HK-2 (cell line): Measurements from ENCODE around the gene AKT2.

ENCODE experiments used
- DNase-seq: peaks from one replicate; pipeline ENCODE4 v3.0.0-alpha.2; 2018; ENCODE audit not compliant: unreplicated experiment

Gene AKT2

DNA sequence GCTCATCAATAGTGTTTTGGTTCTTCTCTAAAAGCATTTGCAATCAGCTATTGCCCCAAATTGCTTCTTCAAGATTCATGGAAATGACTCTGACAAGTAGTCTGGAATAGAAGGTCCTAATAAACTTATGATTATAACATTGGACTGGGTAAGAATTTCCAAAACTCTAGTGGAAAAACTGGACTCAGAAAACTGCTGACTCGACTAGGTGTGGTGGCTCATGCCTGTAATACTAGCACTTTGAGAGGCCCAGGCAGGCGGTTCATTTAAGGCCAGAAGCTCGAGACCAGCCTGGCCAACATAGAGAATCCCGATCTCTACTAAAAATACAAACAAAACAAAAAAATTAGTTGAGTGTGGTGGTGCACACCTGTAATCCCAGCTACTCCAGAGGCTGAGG is 15.5 kb upstream of the AKT2 start:
- no peak for DNase-seq

DNA sequence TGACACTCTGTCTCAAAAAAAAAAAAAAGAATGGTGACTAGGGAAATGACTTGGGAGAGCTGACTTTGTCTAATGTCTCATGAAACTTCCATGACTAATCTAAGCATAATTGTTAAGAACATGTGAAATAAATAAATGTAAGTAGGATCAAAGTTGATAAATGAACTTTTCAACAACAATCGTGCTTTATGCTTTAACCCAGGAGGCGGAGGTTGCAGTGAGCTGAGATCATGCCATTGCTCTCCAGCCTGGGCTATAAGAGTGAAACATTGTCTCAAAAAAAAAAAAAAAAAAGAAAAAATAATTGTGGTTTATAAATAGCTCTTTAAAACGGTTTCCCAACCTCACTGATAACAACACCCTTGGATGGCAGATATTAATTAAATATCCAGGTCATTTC is 12.9 kb upstream of the AKT2 start:
- DNase-seq: no peak

DNA sequence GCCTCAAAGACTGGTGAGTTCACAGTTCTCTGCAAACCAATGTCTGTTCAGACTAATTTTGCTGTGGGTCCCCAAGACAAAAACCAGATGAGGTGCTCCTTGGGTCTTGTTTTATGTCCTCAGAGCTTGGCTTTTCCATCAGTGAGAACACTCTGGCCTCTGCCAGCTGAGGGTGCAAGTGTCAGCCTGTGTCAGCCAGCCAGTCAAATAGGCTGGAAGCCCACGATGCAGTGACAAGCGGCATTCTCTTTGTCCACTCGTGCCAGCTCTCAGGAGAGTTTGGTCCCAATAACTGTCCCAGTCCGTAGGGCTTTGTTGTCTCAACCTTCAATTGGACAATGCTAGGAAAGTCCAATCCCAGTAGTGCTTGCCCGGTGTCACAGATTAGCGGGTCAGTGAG is 9.4 kb upstream of the AKT2 start:
- DNase-seq: no peak

DNA sequence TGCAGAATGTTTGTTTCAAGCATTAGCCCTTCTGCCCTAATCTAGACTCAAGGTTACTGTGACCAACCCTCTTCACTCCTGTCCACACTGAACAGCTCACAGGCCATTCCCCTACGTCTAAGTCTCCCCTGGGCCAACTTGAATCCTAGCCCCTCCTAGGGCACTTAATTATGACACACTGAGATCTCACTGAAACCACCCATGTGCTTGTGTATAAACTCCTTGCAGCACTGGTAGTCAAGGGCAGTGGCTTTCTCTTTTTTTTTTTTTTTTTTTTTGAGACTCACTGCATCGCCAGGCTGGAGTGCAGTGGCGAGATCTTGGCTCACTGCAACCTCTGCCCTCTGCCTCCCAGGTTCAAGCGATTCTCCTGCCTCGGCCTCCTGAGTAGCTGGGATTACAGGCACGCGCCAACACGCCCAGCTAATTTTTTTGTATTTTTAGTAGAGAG is 1.9 kb upstream of the AKT2 start:
- no peak for DNase-seq

DNA sequence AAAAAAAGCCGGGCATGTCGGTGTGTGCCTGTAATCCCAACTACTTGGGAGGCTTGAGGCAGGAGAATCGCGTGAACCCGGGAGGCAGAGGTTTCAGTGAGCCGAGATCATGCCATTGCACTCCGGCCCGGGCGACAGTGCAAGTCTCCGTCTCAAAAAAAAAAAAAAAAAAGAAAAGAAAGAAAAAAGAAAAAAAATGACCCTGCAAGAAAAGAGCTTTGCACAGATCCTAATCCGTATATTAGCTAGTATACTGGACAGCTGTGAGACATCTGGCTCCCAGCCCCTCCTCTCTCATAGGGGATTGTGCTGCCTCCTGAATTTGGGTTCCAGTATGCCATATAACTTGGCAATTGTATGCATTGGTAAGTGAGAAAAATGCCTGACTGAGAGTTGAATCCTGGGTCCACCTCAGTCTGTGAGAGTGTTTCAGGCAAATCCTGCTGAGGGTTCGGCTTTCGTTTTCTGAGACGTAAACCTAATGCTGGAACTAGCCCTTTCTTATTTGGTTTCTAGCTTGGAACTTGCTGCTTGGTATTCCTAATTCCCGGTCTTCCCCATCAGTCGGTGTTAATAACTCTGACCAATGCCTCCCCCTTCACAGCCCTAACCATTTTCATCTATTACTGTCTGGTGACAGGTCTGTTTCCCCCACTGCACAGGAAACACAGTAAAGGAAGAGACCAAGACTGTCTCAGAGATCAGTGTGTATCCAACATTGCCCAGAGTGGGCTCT is 1.3 kb upstream of the AKT2 start:
- DNase-seq: no peak

DNA sequence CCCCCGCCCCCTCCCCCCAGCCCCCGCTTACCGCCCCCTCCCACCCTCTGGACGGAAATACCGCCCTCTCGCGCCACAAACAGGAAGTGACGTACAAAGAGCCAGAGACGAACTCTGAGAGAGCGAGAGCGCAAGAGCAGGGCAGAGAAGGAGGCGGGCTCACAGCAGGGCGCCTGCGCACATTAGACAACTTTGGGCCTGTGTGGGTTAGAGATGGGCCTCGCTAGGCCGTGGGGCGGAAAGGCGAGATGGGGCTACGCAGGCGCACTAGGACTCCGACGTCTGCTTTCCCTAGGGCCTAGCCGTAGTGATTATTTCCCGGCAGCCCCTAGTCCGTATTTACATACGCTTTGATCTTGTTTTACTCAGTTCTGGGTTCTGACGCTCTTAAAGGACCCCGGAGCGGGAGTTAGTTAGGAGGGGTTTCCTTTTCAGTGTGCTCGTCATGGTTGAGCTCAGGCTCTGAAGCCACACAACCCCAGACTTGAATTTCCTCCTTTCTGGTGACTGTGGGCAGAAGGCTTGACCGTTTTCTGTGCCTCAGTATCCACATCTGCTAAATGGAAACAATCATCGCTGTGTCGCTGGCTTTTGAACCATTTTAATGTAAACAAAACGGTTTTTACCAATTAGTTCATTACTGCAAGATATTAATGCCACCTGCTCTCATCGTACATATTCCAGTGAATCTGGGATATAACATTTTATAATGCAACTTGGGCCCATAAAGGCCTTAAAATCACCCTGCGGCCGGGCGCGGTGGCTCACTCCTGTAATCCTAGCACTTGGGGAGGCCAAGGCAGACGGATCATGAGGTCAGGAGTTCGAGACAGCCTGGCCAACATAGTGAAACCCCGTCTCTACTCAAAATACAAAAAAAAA is 449 bp upstream of the AKT2 start:
- peak; percentile 98 for DNase-seq

DNA sequence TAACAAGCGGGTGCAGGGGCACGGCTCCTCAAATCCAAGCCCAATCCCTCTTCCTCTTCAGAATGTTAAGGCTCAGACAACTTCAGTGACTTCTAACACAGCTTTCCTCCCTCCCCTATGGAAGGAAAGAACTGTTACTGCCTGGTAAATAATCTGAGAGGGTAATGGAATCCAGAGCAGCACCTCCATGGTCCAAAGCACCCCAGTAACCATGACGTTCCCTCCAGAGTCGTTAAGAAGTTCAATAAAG is 969 bp downstream of the AKT2 start:
- DNase-seq: no peak

DNA sequence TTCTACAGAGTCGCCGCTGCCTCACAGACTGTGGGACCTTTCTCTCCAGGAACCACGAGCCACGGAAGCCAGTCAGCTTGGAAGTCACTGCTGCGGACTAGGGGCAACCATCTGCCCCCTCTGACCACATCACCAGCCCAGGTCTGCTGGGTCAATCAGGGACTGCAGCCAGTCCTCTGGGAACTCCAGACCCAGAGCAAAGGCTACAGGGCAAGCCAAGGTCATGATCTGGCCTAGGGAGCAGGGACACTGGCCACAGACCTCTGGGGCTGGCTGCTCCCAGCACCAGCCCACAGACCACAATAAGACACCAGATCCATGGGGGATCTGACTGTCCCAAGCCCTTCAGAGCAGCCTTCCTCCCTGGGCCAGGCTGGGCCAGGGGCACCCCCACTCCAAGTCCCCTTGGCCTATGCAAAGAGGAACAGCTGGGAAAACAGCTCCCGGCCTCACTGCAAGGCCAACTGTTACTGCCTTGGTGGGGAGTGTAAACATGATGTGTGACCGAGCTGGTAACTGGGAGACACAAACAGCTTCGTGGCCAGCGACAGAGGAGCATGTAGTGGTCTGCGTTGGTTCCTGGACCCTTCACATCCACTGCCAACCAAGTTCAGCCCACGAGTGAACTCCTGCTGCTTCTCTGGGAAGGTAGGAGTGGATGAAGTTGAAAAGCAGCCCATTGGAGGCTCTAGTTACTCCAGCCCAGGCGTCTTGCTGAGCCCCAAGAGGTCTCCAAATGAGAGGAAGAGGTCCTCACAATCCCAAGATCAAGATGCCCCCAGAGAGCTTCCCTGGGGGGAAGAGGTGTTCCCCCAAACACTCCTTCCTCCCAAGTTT is 1.5 kb downstream of the AKT2 start:
- DNase-seq: no peak

DNA sequence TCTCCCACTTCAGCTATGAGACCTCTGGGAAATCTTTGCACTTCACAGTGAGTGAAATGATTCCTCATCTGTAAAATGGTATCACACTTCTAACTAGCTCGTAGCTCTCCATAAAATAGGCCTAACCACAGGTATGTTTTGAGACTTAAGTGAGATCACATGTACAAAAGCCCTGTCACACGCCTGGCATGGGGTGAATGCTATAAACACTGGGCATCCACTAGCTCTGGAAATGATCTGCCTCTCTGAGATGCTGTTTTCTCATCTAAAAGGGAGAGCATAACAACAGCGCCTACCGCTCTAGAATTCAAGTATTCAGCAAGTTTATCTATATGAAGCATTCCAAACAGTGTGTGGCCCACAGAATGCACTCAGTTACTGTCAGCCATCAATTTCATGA is 2.2 kb downstream of the AKT2 start:
- DNase-seq: no peak

DNA sequence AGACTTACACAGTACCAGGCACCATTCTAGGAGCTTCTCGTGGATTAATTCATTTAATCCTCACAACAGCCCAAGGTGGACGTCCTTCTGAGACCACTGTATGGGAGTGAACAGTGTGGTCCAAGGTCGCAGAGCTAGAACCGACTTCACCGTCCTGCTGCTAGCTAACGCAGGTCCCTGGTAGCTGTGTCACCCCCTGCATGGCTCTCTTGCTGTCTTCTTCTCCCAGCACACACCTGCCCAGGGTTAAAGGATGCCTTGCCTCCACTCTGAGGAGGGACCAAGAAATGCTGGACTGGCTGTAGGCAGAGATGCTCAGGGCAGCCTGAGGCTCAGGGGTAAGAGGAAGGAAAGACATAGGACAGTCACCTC is 3.0 kb downstream of the AKT2 start:
- DNase-seq: no peak

DNA sequence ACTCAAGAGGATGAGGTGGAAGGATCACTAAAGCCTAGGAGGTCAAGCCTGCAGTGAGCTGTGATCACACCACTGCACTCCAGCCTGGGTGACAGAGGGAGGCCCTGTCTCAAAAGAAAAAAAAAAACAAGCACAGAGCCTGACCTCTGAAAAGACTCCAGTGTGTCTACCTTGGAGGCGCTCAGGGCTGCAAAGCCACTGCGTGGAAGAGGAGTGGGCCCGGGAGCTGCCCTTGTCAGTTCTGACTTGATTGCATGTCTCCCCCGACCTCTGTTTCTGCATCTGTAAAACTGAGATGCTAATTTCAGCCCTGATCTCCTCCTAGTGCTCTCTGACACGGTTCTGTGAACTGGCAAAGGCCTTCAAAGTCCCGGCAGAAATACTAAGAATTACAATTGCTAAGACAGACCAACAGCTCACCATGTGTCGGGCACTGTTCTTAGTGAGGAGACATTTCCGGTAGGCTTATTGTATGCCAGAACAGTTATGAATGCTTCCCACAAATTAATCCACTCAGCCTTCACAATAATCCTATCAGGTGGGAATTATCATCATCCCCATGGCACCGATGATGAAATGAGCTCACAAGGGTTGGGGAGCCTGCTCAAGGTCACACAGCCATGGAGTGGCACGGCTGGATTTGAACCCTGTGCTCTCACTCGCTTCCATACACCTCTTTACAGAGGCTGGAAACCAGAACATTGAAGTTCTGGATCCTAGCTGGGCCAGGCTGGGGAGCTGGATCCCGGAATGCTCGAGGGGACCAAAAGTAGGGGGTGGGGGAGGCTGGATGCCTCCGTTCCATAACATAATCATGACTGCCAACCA is 3.5 kb downstream of the AKT2 start:
- DNase-seq: no peak

DNA sequence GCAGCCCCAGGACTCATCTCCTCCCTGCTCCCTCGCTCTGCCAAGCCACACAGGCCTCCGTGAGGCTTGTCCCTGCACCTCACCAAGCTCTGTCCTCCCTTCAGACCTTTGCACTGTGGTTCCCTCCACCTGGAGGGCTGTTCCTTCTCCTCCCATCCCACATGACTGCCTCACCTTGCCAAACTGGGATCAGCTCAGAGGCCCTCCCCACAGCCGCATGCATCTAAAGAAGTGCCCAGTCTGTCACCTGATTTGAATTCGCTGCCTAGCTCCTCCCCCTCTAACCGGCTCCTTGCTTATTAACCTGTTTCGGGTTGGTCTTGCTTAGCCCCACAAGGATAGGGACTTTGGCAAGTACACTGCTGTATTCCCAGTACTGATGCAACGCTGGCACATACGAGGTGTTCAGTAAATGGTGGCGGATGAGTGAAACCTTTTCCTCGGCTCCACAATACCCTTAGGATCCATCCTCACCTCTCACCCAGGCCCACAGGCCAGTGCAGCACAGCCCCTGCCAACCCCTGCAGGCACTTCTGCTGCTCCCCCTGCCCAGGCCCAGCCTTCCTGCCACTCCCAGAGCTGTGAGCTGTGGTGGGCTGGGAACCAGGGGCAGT is 4.4 kb downstream of the AKT2 start:
- DNase-seq: no peak

DNA sequence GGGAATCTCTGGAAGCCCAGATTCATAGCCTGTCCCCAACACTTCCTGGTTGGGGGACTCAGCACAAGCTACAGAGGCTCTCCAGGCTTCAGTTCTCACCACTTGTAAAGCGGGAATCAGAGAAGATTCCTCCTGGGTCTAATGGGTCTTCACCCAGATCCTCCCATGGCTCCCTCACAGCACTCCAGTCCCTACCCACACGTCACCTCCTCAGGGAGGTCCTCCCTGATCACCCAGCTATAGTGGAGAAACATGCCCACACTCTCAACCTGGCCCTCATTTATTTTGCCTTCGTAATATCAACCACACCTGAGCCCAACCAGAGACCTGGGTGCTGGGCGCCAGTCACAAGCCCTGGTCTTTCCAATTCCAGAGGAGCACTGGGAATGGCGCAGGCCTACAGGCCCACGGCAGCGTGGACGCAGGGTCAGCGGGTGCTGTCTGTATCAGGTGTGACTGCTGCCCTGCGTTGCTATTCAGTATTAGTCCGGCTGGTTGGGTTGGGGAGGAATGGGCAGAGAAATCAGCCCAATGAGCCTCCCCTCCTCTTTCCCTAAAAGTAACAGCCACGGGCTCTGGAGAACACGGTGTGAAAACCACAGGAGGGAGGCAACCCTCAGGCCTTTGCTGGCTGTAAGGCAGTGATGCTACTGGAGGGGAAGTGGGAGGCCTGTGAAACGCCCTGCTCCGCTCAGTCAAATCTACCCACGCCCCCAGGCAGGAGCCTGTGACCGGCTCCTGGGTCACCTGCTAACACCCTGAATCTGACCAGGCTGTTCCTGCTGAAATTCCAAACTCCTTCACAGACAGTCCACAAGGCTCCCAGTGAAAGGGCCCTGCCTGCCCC is 5.2 kb downstream of the AKT2 start:
- no peak for DNase-seq

DNA sequence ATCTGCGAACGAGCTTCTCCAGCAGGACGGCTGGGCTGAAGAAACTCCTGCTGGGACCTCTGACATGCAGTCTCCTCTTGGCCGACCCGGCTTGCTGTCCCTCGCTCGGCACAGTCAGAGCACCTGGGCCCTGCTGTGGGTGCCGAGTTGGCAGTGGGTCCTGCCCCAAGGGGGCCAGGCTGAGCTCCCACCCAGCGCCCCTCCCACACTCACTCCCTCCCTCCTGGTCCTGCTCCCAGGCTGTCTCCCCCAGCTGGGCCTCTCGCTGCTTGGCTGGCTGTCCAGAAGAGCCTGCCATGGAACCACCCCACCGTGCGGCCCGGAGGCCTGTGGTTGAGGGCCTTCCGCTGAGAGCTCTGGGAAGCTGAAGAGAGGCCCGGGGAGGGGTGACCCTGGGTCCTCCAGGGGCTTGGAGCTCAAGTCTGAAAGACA is 6.0 kb downstream of the AKT2 start:
- DNase-seq: no peak

DNA sequence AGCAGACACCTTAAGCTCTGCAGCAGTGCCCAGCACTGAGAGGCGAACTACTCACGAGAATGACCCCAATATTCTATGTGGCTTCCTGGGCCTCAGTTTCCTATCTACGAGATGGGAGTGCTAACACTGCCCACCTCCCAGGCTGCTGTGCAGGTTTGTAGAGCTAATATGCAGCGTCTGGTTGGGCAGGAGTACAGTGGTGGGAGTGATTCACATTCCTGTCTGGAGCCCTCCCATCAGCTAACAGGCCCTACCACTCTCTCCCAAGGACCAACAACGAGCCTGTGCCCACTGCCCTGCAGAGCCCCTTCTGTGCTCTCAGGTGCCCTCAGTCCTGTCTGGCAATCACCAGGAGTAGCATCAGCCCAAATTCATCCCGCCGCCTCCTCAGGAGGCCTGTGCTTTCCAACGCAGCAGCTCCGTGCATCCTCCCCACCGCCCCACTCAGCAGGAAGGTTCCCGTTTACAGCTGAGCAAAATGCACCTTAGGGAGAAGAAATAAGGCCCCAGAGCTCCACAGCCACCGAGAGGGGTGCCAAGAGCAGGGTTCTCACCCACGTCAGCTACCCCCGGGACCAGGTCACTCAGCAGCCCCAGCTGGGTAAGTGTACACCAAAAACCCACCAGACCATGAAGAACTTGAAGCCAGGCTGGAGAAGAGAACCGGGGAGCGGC is 6.6 kb downstream of the AKT2 start:
- no peak for DNase-seq

DNA sequence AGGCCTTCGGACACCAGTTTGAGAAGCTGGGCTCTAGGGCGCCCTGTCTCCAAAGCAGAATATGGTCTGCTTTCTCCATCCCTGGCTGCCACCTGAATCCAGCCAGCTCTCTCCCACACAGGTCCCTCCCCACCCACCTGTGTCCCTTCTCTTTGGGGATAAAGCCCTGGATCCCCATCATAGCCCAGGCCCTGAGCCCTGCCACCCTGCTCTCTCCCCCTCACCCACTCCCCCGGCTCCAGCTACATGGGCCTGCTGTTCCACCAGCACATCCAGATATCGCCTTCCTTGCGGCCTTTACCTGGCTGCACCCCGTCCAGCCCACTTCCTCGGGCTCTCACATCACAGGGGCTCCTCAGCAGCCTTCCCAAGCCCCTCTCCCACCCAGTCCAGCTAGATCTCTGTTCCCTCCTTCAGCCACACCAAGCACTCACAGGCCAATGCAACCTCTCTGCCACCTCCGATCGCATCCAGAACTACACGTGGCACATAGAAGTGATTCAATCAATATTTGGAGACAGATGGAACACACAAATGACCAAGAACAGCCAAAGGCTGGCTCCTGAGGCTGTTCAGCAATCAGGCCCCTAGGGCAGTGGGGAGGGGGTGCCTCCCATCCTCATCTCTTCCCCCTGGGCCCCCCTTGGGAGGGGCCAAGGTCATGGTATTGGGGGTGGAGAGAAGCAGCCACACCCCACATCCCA is 7.6 kb downstream of the AKT2 start:
- no peak for DNase-seq

DNA sequence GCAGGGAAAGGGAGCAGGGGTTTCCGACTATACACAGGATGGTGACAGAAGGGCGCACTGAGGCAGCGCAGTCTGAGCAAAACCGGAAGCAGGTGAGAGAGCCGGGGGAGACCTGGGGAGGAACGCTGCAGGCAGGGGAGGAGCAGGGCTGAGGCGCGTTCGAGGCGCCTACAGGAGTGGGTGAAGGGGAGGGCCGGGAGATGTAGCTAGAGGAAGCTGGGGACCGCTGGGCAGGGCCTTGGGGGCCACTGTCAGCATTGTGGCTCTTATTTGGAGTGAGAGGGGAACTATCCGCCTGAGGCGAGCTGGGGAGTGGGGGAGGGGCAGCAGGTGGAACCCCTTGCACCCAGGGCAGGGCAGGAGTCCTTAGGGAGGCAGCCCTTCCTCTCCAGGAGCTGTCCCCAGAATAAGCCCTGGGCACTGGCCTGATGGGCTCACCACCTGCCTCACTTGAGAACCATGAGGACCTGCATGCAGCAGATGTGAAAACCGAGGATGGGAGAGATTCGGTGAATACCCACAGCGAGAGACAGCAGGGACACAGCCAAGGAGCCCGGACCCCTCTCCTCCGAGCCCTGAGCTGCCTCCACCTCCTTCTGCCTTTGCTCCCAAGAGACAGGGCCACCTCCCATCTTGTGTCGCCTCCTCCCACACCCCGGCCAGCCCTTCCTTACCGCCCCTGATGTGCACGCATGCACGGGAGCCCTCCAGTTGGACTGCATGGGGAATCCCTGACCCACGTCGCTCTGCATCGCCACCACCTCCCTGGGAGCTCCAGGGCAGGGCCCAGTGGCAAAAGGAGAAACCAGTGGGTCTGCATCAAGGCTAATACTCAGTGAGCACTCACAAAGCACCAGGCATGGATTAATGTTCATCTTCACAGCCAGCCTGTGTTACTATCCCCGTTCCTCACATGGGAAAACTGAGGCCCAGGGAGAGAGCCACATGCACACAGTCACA is 10.3 kb downstream of the AKT2 start:
- no peak for DNase-seq
